Epidermal melanocyte (primary cell): ENCODE measurements around the gene IFI27.
A peak's percentile ranks its signal among the peaks of the same experiment; 100 is the strongest.
"Not testable (repeated sequence)": the region's sequence is repeated elsewhere in the genome, so short reads cannot be mapped to it uniquely, and the experiment has no call there.

Experiments
- DNase-seq: peaks from one replicate; pipeline ENCODE4 v3.0.0; 2011; ENCODE audit warnings: low spot score; ENCODE audit not compliant: insufficient read length

Gene IFI27

GRCh38 chr14:94110552-94111181 lies at the start of gene IFI27:
Gene IFI27 (plus strand): TSS chr14:94110736.
- no peak for DNase-seq

DNA sequence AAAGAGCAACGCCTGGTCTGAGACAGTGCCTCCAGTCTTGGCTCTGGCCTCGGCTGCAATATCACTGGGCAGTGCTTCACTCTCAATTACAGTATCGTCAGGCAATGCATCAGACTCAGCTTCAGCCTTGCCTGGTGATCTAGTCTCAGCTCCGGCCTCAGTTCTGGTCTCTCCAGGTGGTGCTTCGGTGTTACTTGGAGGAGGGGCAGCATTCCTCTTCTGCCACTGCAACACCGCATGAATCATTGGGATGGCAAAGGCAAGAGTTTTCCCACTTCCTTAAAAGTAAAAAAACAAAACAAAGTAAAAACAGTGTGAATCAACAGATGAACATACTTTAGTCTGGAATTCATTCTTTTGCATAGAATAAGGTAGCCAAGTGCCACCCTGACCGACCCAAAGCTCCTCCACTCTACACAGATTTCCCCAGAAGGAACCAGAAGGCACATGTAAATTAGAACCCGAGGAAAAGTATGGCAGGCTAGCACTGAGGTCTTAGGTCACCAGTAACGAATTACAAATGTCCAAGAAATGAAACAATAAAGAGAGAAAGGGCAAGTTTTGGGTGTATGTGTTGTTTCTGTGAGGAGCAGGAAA lies 48.1 kb upstream of the IFI27 start:
- DNase-seq, result no peak

- DNase-seq, result no peak
These were observed 44.4 kb upstream of the IFI27 start for GRCh38 chr14:94066089-94066676.

DNA sequence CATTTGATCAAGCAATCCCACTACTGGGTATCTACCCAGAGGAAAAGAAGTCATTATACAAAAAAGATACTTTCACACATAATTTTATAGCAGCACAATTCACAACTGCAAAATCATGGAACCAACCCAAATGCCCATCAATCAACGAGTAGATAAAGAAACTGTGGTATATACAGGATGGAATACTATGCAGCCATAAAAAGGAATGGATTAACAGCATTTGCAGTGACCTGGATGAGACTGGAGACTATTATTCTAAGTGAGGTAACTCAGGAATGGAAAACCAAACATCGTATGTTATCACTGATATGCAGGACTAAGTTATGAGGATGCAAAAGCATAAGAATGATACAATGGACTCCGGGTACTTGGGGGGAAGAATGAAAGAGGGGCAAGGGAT lies 38.5 kb upstream of the IFI27 start:
- not testable (repeated sequence) for DNase-seq

GRCh38 chr14:94074534-94074933 lies 36.0 kb upstream of the IFI27 start:
- DNase-seq, result no peak

- no peak for DNase-seq
These were observed 35.5 kb upstream of the IFI27 start for GRCh38 chr14:94075008-94075407.

DNA sequence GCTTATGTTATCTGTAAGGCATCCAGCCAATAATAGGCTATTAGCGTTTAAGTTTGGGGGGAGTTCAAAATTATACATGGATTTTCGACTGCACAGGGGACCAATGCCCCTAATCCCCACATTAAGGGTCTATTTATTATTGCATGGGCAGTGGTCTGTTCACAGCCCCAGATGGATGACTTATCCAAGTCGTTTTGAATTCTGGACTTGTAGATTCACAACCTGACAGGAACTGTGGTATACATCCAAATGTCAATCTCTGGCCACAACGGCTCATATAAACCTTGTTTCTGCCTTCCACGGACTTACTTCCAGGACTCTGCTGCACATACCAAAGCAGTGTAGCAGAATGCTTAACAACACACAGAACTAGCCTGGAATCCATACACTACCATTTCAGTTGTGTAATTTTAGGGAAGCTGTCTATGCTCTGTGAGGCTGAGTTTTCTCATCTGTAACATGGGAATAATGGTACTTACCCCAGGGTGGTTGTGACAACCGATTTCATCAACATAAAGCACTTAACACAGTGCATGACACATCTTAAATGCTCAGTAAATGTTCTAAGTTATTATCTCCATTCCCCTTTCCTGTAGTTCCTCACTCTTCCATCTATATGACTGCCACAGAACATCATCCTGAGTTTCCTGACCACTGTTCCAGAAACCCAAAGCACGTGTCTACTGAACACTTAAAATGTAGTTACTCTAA lies 33.3 kb upstream of the IFI27 start:
- DNase-seq, result no peak

- no peak for DNase-seq
These were observed 32.7 kb upstream of the IFI27 start for GRCh38 chr14:94077823-94078222.

- DNase-seq, result no peak
These were observed 30.5 kb upstream of the IFI27 start for GRCh38 chr14:94079891-94080620.

GRCh38 chr14:94080621-94081385 lies 29.7 kb upstream of the IFI27 start, which contains the start of the genes DDX24 and IFI27L1:
Gene DDX24 (minus strand): TSS chr14:94081202. CDS start chr14:94079742, 1,460 bp downstream.
Gene IFI27L1 (plus strand): TSS chr14:94081310. CDS start chr14:94096938, 15,628 bp downstream.
- peak; percentile 95 for DNase-seq

GRCh38 chr14:94081386-94081820 lies 29.1 kb upstream of the IFI27 start:
- no peak for DNase-seq

- DNase-seq, result no peak
These were observed 22.6 kb upstream of the IFI27 start for GRCh38 chr14:94087891-94088290.

GRCh38 chr14:94088516-94088915 lies 22.0 kb upstream of the IFI27 start:
- DNase-seq, result no peak

DNA sequence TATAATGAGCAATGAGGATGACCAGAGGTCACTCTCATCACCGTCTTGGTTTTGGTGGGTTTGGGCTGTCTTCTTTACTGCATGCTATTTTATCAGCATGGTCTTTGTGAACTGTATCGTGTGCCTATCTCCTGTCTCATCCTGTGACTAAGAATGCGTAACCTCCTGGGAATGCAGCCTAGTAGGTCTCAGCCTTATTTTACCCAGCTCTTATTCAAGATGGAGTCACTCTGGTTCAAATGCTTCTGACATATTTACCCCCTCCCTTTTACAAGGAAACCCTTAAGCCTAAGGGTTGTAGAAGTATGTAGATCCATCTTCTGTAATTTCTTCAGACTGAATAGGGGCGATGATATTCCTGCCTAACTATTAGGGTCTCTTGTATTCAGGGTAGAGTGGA lies 21.1 kb upstream of the IFI27 start:
- no peak for DNase-seq

DNA sequence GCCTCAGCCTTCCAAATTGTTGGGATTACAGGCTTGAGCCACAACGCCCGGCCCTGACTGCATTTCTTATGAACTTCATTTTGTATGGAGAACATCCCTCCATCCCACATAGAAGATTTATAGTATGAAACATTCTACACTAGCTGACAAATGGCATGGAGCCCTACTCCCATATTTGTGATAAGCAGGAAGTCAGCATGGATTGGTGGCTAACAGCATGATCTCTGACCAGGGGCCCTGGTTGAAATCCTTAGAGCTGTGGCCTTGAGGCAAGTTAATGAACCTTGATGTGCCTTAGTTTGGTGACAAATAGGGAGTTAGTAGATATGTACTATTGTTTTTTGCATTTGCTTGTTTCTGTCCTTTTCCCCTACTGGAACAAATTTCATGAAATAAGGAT lies 17.1 kb upstream of the IFI27 start:
- DNase-seq, result no peak

GRCh38 chr14:94097091-94097490 lies 13.4 kb upstream of the IFI27 start:
- DNase-seq, result no peak

DNA sequence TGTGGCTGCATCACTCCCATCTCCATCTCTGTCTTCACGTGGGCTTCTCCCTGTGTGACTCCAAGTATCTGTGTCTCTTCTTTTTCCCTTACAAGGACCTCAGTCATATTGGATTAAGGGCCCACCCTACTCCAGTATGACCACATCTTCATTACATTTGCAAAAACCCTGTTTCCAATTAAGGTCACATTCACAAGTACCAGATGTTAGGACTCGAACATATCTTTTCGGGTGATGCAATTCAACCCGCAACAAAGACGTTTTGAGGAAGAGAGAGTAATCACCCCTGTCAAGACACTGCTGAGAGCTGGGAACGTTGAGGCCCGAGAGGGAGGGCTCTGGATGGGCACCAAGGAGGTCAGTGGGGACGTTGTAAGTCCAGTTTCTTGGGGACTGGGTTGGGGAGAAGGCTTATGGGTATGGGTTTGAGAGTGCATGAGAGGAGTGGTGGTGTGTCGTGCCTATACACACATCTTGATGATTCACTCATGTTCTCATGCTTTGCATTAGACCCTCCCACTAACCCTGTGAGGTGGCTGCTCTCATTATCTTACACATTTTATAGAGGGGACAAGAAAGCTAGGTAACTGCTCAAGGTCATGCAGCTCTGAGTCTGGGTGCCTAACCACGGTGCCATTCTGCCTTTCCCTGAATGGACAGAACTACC lies 12.1 kb upstream of the IFI27 start:
- no peak for DNase-seq

- DNase-seq, result no peak
These were observed 11.5 kb upstream of the IFI27 start for GRCh38 chr14:94099006-94099405.

DNA sequence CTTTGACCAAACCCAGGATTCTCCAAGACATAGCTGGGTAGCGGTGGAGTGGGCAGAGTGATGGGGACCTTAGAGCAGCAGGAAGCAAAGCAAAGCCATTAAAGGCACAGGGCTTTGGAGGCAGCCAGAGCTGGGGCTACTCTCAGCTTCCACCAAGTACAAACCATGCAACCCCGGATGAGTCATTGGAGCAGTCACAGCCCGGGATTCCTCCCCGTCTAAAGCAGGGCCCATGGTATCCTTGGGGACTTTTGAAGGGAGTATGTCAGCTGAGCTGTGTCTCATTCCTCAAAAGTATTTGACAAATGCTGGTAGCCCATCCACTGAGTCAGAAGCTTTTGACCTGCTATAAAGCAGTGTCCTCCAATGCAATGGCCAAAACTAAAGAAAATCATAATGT lies 9.7 kb upstream of the IFI27 start:
- DNase-seq, result no peak

- DNase-seq, result no peak
These were observed 8.8 kb upstream of the IFI27 start for GRCh38 chr14:94101748-94102147.
